CD4-positive, alpha-beta T cell treated with Interleukin-4 for 1 hour (primary cell): ENCODE results near the gene PCNX2.
"Not testable (repeated sequence)": the region's sequence is repeated elsewhere in the genome, so short reads cannot be mapped to it uniquely, and the experiment has no call there.

Source experiments
- DNase-seq, 2 donors: peaks; one replicate each; pipeline ENCODE4 v3.0.0-alpha.2; 2020 to 2022

Gene PCNX2

DNA sequence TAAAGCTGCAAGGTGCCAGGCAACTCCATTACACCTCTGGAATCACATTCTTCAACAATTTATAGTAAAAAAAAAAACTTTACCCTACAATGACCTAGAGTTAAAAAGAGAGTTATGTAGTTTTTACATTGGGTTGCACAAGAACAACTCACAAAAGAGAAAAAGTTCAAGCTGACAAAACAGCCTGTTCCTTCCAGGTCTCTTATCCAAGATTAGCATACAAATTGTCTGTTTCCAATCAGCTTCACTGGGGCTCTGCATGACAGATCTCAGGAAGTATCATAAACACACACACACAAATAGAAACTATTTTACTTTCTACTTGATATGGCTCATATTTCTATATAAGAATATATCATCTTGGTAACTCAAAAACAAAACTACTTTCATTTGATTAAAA is 154.6 kb downstream of the PCNX2 start:
- DNase-seq = no peak

DNA sequence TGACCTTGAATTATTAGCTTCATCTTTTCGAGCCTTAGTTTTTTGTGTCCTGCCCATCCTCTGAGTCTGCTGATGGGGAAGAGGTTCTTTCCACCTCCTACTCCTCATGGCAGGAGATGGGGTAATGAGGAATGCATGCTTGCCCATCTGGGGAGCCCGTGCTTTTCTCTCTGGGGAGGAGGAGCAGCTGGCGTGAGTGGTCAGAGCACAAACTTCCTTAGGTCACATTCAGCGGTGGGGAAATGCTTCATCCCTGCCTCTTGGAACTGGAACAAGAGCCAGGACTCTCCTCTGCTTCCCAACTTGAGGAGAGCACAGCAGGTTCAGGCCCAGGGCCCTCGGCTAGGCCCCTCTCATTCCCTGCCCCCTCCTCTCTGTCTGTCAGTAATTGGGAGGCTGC is 155.0 kb downstream of the PCNX2 start:
- DNase-seq = no peak

DNA sequence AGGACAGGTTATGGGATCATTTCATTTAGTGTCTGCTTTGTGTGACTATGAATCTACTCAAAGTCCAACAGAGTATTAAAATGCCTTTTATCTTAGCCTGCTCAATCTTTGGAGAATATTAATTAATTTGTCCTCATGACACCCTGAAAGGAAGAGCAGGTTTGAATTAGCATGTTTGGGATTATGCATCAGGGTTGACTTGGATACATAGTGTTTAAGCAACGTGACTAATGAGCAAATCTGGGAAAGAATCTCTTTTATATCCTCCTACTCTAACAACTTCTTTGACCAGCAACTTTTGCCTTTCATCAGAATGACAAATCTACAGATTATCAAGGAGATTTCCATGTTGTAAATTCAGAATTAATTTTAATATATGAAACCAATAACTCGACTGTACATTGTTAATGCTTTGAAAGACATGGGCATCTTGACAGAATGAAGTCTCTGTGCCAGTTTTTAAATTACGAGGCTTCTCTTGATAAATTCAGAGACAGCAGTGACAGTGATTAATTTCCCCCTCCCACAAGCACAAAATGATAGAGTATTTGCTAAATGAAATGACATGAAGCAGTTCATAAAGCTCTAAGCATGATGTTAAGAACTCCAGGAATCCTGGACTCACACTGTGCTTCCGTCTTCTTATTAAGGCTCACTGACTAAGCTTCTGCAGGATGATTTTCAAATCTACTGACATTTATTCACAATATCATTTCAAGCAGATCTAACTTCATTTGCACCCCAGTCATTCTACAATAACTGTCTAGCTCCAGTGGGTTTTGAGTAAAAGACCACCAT is 156.5 kb downstream of the PCNX2 start:
- DNase-seq = no peak

DNA sequence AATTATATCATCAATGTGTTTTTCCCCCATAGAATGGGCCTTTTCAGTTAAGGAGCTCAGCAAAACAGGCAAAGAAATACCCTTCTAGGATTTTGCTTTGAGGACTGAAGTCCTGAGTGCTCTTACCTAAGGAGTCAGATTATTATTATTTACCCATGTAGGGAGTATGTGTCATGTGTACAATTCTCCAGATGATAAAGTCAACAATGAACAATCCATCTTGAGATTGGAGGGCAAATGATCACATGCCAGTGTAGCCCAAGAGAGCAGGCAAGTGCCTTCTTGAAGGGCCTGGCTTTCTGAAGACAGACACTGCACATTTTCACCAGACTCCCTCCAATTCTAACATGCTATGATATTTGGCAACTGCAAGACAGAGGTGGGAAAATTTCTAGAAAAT is 159.7 kb downstream of the PCNX2 start:
- DNase-seq = no peak

DNA sequence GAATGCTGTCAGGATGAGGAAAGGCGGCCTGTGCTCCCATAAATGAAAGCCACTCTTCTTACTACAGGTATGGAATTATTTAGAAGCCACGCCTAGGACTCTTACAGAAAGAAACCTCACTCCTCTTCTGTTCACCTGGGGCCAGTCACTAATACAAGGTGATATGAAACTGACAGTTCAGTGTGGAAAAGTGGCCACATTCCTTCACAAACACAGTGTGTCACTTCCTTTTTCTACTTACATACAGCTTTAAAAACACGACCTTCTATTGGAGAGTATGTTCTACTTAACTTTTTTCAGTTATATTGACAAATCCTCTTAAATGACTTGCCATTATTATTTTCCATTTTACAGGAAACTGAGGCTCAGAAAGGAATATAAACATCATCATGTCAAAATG is 163.1 kb downstream of the PCNX2 start:
- DNase-seq = no peak

DNA sequence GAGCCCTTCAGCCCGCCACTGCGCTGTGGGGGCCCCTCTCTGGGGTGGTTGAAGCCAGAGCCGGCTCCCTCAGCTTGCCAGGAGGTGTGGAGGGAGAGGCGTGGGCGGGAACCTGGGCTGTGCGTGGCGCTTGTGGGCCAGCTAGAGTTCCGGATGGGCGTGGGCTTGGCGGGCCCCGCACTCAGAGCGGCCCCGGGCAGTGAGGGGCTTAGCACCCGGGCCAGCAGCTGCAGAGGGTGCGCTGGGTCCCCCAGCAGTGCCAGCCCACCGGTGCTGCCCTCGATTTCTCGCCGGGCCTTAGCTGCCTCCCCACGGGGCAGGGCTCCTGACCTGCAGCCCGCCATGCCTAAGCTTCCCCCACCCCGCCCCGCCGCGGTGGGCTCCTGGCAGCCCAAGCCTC is 166.5 kb downstream of the PCNX2 start:
- not testable (repeated sequence) for DNase-seq

DNA sequence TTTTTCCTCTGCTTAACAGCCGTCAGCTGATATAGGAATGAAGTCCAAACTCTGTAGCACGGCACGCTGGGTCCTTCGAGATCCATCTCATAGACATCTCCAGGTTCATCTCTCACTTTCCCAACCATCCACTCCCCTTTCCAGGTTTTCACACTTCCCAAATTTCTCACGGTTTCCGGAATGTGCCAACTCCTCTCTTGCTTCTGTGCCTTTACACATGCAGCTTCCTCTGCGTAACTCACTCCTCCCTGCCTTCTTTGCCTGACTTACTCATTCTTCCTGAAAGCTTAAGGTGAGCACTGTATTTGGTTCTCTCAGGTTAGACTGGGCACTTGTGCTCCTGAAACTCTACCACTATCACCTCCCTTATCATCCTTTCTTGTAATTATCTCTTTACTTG is 168.4 kb downstream of the PCNX2 start:
- no peak for DNase-seq

GRCh38 chr1:233122779-233123178 is 172.7 kb downstream of the PCNX2 start:
- DNase-seq = no peak

- DNase-seq = no peak
Measured at GRCh38 chr1:233121947-233122559, 173.5 kb downstream of the PCNX2 start.

GRCh38 chr1:233114860-233115259 is 180.7 kb downstream of the PCNX2 start:
- no peak for DNase-seq

DNA sequence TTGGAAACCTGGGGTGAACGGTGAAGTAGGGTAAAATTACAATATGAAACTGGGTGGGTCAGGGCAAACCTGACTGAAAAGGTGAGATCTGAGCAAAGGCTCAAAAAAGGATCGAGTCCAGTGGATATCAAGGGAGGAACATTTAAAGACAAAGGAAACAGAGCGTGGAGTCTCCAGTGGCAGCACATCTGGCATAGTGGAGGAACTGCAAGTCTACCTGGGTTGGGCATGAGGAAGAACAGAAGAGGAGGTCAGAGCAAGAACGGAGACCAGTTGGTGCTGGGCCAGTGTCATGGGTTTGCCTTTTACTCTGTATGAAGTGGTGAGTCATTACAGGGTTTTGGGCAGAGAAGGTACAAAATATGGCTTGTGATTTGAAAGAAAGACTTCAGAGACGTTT is 181.4 kb downstream of the PCNX2 start:
- DNase-seq = no peak

- DNase-seq = peak; percentile 33 to 80
Measured at GRCh38 chr1:233113009-233113879, 182.3 kb downstream of the PCNX2 start.

DNA sequence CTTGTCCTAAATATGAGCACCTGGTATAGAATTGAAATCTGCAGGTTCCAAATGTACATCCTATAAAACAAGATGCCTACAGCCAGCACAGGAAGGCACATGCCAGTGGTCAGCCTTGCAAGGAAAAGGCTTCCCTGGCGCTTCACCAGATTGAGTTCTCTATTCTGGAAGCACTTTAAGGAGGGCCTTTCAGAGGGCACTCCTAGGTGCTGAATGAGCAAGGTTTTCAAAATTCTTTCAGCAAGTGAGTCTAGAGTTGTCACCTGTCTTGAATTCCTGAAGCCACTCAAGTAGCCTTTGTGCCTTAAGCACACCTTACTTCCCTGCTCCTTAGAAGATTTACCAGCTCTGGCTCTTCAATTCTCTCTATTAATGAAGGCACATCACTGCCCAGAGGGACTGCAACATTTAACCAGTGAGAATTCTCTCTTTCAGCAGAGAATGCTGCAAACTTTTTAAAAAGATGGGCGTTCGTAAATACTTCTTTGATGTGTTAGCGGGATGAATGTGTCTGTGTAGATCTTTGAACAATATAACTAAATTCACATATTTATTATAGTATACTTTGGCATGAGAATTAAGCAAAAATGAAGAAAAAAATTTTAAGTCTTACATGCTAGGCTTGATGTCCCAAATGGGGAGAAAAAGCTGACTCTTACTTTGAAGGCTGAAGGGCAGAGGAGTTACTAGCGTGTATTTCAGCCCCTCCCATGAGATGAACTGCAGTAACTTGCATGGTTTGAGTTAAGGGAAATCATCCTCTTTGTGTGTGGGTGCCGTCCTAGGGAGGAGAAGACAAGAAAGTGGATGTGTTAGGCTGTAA is 183.1 kb downstream of the PCNX2 start:
- DNase-seq = no peak

DNA sequence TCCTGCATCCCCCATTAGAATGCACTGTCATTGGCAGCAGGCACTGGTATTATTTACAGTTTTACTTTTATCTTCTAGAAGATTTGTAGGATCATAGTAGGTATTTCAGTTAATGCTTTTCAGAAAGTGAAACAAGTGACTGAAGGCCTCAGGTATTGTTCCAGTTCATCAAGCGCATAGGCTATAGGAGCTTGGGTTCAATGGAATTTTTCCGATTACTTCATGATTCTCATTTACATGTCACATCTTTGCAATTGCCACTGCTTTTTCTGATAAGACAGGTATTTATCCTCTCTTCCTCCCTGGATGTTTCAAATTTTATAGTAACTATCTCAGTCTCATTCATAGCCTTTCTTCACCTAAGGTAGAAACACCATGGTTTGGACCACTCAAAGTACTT is 183.8 kb downstream of the PCNX2 start:
- no peak for DNase-seq

DNA sequence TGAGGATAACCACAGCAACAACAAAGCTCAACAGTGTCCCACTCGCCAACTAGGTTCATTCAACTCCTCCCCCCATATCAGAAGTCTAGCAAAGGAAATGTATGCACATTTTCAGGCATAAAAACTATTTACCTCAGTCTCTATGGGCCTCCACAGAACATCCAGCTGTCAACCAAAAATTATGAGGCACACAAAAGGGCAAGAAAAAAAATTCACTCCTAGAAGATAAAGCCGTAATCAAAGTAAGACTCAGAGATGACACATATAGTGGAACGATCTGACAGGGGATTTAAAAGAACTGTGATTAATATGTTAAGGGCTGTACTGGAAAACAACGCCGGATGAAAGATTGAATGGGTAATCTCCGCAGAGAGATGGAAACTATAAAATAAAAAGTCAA is 186.4 kb downstream of the PCNX2 start:
- DNase-seq = no peak

- not testable (repeated sequence) for DNase-seq
Measured at GRCh38 chr1:233107716-233108130, 187.8 kb downstream of the PCNX2 start.

DNA sequence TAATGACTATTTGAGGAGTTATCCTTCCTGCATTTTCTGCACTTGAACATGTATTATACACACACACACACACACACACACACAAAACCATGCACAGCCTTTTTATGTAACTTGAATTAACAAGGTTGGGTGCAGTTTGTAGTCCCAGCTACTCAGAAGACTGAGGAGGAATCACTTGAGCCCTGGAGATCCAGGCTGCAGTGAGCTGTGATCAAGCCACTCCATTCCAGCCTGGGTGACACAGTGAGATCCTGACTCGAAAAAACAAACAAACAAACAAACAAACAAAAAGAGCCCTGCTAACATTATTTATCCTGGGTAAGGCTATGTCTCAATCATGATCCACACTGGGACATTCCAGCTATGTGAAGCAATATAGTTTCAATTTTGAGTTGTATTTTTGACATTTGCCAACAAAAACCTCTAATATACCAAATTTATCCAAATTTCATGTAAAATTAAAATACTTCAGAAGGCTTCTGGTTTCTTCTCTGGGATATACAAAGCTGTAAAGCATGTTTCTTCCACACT is 188.3 kb downstream of the PCNX2 start:
- DNase-seq = no peak

- no peak for DNase-seq
Measured at GRCh38 chr1:233105225-233105624, 190.3 kb downstream of the PCNX2 start.

DNA sequence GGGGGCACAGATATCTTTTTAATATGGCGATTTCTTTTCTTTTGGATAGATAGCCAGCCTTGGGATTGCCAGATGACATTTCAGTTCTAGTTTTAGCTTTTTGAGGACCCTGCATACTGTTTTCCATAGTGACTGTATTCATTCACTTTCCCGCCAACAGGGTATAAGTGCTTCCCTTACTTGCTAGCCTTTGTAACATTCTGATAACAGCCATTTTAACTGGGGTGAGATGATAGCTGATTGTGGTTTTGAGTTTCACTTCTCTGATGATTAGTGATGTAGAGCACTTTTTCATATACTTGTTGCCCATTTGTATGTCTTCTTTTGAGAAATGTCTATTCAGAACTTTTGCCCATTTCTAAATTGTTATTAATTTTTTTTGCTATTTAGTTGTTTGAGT is 193.2 kb downstream of the PCNX2 start:
- no peak for DNase-seq

GRCh38 chr1:233097959-233098580 is 197.5 kb downstream of the PCNX2 start:
- DNase-seq = no peak

DNA sequence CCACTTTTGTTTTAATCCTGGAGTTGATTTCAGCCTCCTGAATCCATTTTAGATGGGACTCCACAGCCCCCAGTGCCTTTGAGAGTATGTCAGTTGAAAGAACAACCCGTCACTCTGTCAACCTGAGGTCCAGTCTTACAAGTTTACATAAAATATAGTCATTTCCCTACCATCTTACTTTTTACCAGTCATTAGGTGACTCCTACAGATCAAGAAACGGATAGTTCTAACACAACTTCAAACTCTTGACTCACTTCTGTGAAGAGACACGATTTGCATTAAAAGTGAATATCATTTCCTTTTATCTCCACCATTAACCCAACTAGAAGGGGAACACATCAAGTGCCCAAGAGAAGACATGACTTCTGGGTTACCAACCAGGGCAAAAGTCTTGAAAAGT is 198.0 kb downstream of the PCNX2 start:
- DNase-seq = no peak

GRCh38 chr1:233094691-233095090 is 200.8 kb downstream of the PCNX2 start:
- no peak for DNase-seq
